Subcutaneous abdominal adipose tissue (tissue), 5 donors: ENCODE results near the gene SPINK8.

Experiments
- H3K27ac ChIP-seq: one replicate; pipeline ENCODE4 v1.7.0; 2013; ENCODE audit warnings: low read depth, mild to moderate bottlenecking, inconsistent platforms, low read length, moderate library complexity
- H3K27me3 ChIP-seq, 5 donors: one replicate each; pipeline ENCODE4 v1.7.0; 2013; ENCODE audit warnings: low read length in 5 of 5, inconsistent platforms in 1 of 5; ENCODE audit not compliant: control insufficient read depth in 5 of 5, insufficient read depth in 4 of 5
- H3K36me3 ChIP-seq, 5 donors: one replicate each; pipeline ENCODE4 v1.7.0; 2013; ENCODE audit warnings: low read length in 5 of 5; ENCODE audit not compliant: control insufficient read depth in 5 of 5, insufficient read depth in 5 of 5
- H3K4me1 ChIP-seq, 5 donors: one replicate each; pipeline ENCODE4 v1.7.0; 2013; ENCODE audit warnings: low read length in 5 of 5, mild to moderate bottlenecking in 3 of 5, moderate library complexity in 1 of 5; ENCODE audit not compliant: control insufficient read depth in 5 of 5, insufficient read depth in 5 of 5
- H3K4me3 ChIP-seq, 5 donors: one replicate each; pipeline ENCODE4 v1.7.0; 2013; ENCODE audit warnings: low read length in 5 of 5, low read depth in 1 of 5
- H3K9ac ChIP-seq, 5 donors: one replicate each; pipeline ENCODE4 v1.7.0; 2013; ENCODE audit warnings: low read length in 5 of 5, mild to moderate bottlenecking in 4 of 5, moderate library complexity in 3 of 5
- H3K9me3 ChIP-seq, 5 donors: one replicate each; pipeline ENCODE4 v1.7.0; 2013; ENCODE audit warnings: low read length in 5 of 5; ENCODE audit not compliant: control insufficient read depth in 5 of 5
- donor health status: healthy.
- donor health status: healthy.
- donor health status: healthy.
- donor health status: healthy.
- donor health status: healthy.

Gene SPINK8

DNA sequence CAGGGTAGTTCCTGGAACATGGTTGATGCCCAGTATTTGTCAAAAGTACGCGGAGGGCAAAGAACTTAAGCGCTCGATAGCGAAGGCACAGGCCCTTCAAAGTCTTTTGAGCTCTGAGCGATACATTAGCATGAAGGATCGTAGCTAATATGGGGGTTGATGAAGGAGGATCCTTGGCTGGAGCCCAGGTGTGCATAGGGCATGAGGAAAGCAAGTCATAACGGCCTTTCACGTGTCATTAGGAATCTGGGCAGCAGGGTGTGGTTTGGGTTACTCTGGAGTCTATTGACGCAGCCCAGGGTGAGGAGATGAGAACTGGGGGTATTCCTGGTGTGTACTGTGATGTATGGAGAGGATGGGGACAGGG lies 31.7 kb downstream of the SPINK8 start:
- H3K27me3 ChIP-seq = no peaks in the 10 kb centered on the region
- H3K4me3 ChIP-seq = peak overlapping the region; percentile 78 to 91 (median 87)
- peaks cover 0 to 16% (median 12%) of the 10 kb centered on the region in 5 donors for H3K36me3 ChIP-seq
- H3K27ac ChIP-seq = peak overlapping the region; percentile 87
- H3K9me3 ChIP-seq = no peaks in the 10 kb centered on the region
- H3K9ac ChIP-seq = peak overlapping the region; percentile 84 to 93 (median 91)
- H3K4me1 ChIP-seq = peaks cover 3 to 24% (median 14%) of the 10 kb centered on the region in 5 donors

DNA sequence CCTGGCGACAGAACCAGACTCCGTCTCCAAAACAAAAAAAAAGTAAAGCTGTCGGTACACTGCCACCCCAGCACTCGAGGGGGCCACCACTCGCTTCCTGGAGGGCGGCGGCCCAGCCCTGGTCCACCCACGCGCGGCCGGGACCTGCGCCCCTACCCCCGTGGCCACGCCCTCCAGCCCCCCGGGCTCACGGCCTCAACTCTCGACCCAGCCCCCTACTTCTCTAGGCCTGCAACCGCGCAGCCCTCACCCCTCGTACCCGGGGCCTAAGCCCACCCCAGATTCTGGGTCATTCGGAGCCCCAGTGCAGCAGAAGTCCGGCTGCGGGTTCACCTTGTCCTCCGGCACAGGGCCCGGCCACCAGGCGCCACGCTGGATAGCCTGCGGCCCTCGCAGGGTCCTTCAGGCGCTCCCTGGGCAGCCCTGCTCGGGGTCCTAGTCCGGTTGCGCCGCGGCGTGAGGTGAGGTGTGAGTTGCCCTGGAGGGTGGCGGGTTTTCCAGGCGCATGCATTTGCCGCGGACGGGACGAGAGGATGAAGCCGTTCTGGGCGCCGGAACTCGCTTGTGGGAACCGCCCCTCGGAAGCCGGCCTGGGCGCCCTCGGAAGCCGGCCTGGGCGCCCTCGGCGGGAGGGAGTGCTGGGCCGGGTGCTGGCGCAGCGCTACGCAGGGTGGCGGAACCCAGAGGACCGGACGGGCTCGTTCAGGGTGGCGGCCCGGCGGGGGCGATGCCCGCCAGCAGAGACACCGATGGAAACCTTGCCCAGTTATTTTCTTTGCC lies 32.3 kb downstream of the SPINK8 start, which contains the start of gene NME6:
Gene NME6 (minus strand): TSS at position 348 of the 780 bp plus-strand sequence.
- peak within 1 kb of the TSS; percentile 87 for H3K27ac ChIP-seq
- H3K9me3 ChIP-seq = no peaks in the 10 kb centered on the region
- peaks cover 6 to 22% (median 18%) of the 10 kb centered on the region in 5 donors for H3K36me3 ChIP-seq
- H3K4me1 ChIP-seq = peaks cover 3 to 24% (median 14%) of the 10 kb centered on the region in 5 donors
- peak within 1 kb of the TSS; percentile 78 to 91 (median 87) for H3K4me3 ChIP-seq
- H3K9ac ChIP-seq = peak within 1 kb of the TSS; percentile 84 to 93 (median 91)
- H3K27me3 ChIP-seq = no peaks in the 10 kb centered on the region

DNA sequence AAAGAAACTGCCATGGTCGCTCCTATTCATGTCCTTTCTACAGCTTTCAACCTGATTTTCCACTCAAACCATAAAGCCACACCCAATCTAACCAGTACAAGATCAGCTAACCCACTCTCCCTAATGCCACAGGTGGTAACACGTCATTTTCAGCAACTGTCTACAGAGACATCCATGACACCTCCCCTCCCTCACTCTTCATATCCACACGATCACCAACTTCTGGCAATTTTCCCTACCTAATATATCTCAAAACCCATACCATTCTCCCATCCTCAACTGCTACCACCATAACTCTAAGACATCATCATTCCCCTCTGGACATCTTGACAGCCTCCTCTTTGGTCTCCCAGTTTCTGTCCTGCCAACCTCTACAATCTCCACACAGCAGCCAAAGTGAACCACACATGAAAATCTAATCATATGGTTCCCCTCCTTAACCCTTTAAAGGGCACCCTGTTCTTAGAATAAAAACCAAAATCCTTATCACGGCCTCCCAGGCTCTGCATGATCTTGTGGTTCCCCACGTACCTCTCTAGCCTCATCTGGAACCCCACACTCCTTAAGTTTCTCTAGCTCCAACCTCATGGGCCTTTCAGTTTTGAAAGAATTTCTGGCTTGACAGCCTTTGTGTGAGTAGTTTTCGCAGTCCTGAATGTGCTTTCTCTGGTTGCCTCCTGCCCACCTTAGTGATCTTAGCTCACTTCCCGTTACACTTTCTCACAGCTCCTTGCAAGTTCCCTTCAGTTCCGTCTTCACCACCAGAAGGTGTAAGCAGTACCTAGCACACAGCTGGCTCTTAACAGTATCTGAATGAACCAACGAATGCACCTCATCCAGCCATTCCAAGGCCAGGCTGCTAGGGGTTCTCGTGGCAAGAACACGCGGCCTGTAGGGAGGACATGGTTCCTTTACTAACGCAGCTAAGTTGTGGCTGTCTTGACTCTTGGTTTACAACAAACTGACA lies 33.4 kb downstream of the SPINK8 start:
- Histone ChIP-seq H3K36me3 (peaks cover 8 to 32% (median 26%) of the 10 kb centered on the region in 5 donors), H3K9ac (peak overlapping the region in 4 of 5 donors; percentile 84 to 93 (median 92)), H3K27me3 (no peaks in the 10 kb centered on the region), H3K9me3 (no peaks in the 10 kb centered on the region), H3K4me1 (peaks cover 3 to 24% (median 14%) of the 10 kb centered on the region in 5 donors), H3K27ac (peak overlapping the region; percentile 87), H3K4me3 (peak overlapping the region; percentile 61 to 91 (median 84))

- H3K36me3 ChIP-seq = peaks cover 11 to 55% (median 43%) of the 10 kb centered on the region in 5 donors
Measured at GRCh38 chr3:48297111-48297810, 36.2 kb downstream of the SPINK8 start.

DNA sequence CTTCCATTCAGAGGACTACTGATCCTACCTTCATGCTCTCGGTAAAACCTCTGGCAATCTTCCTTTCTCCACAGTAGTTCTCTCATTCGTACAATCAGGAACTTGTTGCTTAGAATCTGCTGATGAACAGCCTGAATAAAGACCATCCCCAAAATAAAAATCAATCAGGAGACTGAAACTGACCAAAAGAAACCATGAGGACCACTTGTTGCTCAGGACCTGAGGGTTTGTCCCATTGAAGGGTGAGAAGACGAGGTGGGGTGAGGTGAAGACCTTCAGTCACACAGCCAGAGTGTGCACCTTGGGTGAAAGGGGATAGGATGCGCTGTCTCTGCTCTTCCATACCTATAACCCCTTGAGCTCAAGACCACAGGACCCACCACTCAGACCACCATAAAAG lies 36.8 kb downstream of the SPINK8 start:
- Histone ChIP-seq H3K9ac (no peak overlapping the region), H3K27me3 (no peaks in the 10 kb centered on the region), H3K4me3 (no peak overlapping the region), H3K4me1 (peaks cover under 1 to 23% (median 10%) of the 10 kb centered on the region in 5 donors), H3K9me3 (no peaks in the 10 kb centered on the region), H3K27ac (no peak overlapping the region), H3K36me3 (peaks cover 11 to 55% (median 43%) of the 10 kb centered on the region in 5 donors)

More at GRCh38 chr3:48297111-48297810, 36.2 kb downstream of the SPINK8 start:
- H3K4me3 ChIP-seq = no peak overlapping the region
- H3K9me3 ChIP-seq = no peaks in the 10 kb centered on the region
- H3K27me3 ChIP-seq = no peaks in the 10 kb centered on the region
- H3K27ac ChIP-seq = no peak overlapping the region
- peaks cover 3 to 27% (median 14%) of the 10 kb centered on the region in 5 donors for H3K4me1 ChIP-seq
- no peak overlapping the region for H3K9ac ChIP-seq

DNA sequence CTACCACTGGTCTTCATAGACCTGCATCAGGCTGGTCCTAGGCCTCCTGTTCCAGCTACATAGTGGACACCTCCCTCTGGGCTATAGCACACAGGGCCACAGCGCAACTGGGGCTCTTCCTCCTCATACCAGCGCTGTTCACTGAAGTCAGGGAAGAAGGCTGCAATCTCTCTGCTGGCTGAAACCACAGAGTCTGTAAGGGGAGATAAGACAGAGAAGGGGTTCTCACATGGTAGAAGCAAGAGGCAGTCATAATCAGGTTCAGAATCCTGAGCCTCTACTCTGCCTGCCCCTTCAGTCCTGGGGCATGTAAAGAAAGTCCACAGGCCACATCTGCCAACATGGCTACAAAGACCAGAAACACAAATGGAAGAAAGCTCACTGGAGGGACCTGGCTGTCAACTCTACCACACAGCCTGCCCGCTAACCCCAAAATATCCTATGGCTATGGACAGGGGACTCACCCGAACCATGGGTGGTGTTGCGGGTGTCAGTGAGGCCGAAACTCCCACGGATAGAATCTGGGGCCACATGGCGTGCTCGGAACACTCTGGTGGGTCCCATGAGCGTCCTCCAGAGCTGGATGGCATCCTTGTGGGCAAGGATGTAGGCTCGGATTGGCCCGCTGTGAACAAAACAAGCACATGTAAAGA lies 38.7 kb downstream of the SPINK8 start:
- H3K36me3 ChIP-seq = peaks cover 11 to 55% (median 43%) of the 10 kb centered on the region in 5 donors
- peaks cover 0 to 13% (median 8%) of the 10 kb centered on the region in 5 donors for H3K4me1 ChIP-seq
- H3K9ac ChIP-seq = peak overlapping the region in 1 of 5 donors; percentile 23
- H3K9me3 ChIP-seq = no peaks in the 10 kb centered on the region
- no peak overlapping the region for H3K4me3 ChIP-seq
- H3K27ac ChIP-seq = no peak overlapping the region
- no peaks in the 10 kb centered on the region for H3K27me3 ChIP-seq

- no peaks in the 10 kb centered on the region for H3K27me3 ChIP-seq
- H3K4me1 ChIP-seq = peaks cover 0 to 12% (median 6%) of the 10 kb centered on the region in 5 donors
- H3K9me3 ChIP-seq = no peaks in the 10 kb centered on the region
- H3K36me3 ChIP-seq = peaks cover 3 to 25% (median 19%) of the 10 kb centered on the region in 5 donors
- no peak overlapping the region for H3K9ac ChIP-seq
- H3K4me3 ChIP-seq = no peak overlapping the region
- H3K27ac ChIP-seq = no peak overlapping the region
Measured at GRCh38 chr3:48289659-48290058, 43.8 kb downstream of the SPINK8 start.

DNA sequence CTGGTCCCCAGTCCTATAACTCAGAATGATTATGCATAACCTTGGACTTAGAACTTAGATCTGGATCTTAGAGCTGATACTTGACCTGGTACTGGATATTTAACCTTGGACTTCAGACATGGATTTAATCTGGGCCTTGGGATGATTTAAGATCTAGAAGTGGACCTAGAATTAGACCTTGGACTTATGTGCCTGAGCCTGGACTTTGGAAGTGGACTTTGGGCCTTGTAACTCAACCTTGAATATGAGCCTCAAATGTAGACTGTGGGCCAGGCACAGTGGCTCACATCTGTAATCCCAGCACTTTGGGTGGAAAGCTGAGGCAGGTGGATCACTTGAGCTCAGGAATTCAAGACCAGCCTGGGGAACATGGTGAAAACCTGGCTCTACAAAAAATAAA lies 46.4 kb downstream of the SPINK8 start:
- no peaks in the 10 kb centered on the region for H3K27me3 ChIP-seq
- H3K36me3 ChIP-seq = peaks cover 0 to 7% (median 4%) of the 10 kb centered on the region in 5 donors
- no peak overlapping the region for H3K27ac ChIP-seq
- no peak overlapping the region for H3K4me3 ChIP-seq
- H3K9me3 ChIP-seq = no peaks in the 10 kb centered on the region
- no peak overlapping the region for H3K9ac ChIP-seq
- peaks cover 0 to 12% (median 3%) of the 10 kb centered on the region in 5 donors for H3K4me1 ChIP-seq

- Histone ChIP-seq H3K27me3 (no peaks in the 10 kb centered on the region), H3K36me3 (peaks cover 0 to 7% (median 4%) of the 10 kb centered on the region in 5 donors), H3K27ac (no peak overlapping the region), H3K4me1 (peaks cover 0 to 9% (median 3%) of the 10 kb centered on the region in 5 donors), H3K4me3 (no peak overlapping the region), H3K9ac (no peak overlapping the region), H3K9me3 (no peaks in the 10 kb centered on the region)
Measured at GRCh38 chr3:48286308-48286707, 47.2 kb downstream of the SPINK8 start.
